HG03558 (cell line): ENCODE data around the gene B4GALNT2.
"Not testable (repeated sequence)": the region's sequence is repeated elsewhere in the genome, so short reads cannot be mapped to it uniquely, and the experiment has no call there.

ENCODE experiments used
- ATAC-seq: cut with Tn5 transposase; IDR thresholded peaks from one replicate; pipeline ENCODE4 v1.9.1; 2021; ENCODE audit warnings: moderate number of reproducible peaks; ENCODE audit not compliant: unreplicated experiment; ENCODE audit errors: extremely low read depth

B4GALNT2 gene

DNA sequence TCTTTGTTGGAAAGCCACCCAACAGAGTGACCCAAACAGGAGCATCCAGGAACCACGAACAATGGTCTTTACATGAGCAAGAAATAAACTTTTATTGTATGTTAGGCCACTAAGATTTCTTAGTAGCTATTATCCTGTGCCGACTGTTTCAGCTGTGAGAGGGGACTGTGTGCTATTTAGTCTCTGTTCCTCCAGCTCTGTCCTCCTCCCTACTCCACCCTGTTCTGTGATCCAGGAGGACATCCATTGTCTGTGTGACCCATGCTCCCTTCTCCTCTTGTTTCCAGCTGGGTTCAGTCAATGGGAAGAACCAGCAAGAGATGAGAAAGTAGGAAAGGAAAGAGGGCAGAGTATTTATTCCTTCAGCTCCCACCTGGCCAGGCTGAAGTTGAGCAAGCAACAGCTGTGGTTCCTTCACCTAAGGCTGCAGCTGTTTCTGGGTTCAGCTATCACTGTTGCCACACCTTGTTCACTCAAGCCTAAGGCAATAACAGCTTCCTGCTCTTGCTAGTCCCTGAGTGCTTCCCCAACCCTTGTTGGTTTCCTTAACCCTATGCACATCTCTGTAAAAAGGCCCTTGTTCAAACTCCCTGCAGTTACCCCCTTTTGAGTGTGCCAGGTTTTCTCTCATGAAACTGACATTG lies 14.9 kb upstream of the B4GALNT2 start:
- ATAC-seq: no peak

DNA sequence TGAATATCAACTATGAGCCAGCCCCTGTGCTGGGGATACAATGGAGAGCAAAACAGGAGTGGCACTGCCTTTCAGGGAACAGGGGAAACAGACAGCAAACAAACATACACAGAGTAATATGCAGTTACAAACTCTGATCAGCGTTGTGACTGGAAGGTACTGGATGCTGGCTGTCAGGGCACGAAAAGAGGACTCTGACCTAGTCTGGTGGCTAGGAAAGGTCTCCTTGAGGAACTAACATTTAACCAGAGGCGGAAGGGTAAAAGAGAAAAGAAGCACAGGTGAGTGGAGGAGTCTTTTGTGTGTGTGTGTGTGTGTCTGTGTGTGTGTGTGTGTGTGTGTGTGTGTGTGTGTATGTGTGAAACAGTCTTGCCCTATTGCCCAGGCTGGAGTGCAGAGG lies 12.4 kb upstream of the B4GALNT2 start:
- ATAC-seq: no peak

DNA sequence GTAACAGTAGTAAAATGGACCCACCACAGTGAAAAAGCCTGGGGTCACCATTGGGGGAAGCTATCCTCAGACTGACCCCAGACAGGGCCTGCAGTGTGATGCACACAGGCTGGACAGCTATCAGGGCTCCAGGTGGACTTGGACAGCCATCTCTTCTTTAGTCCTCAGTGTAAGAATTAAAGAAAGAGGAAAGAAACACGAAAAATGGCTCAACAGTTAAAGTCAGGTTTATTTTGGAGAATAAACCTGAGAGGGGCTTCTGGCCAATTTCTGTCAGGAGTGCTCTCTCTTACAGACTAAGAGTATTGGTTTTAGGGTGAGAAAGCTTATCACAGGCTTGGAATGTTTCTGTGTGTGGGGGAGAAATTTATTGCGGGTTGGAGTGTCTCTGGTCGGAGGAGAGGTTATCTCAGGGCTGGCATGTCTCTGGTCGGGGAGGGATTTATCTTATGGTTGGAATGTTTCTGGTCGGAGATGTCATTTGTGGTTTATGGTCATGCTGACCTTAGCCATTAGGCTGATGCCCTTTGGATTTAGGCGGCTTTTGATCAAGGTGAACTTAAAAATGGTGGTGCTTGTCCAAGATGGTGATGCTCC lies 10.8 kb upstream of the B4GALNT2 start:
- ATAC-seq: no peak

DNA sequence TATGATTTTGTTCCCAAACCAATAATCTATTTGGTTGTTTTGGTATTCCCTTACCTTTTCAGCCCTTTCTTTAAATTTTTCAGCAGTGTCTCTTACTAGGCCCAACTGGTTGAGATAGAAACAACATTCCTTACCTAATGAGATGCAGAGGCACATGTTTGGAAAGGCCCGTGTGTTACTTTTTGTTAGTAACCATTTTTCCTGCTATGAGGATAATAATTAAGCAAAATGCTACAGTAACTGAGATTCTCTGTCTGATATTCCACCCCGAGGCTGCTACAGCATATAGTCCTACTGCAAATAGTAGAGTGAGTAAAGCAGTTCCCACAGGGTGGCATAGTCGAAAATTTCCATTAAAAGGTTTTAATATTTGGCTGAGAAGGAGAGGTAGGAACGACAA lies 10.0 kb upstream of the B4GALNT2 start:
- no peak for ATAC-seq

DNA sequence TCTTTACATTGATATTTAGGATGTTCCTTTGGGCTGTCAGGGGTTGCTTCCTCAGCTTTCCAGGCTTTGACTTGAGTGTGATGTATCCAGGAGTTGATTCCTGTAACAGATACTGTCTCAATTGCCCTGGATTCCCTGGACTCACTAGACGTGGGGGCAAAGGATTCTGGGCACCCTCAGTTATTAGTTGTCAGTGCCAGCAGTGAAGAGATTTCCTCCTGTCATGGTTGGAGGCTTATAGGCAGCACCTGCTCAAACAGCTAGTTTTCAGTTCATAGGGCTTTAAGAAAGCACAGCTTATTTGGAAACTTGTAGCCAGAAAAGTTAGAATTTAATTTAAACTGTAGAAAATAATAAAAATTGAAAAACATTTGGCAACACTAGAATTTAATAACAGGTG lies 9.5 kb upstream of the B4GALNT2 start:
- no peak for ATAC-seq

DNA sequence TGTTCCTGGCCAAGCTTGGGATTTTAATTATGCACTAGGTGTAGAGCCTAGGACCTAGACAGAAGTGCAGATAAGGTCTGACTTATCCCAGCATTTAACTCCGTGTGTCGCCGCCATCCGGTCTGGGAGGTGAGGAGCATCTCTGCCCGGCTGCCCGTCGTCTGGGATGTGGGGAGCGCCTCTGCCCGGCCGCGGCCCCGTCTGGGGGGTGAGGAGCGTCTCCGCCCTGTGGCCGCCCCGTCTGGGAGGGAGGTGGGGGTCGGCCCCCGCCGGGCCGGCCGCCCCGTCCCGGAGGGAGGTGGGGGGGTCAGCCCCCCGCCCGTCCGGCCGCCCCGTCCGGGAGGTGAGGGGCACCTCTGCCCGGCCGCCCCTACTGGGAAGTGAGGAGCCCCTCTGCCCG lies 7.1 kb upstream of the B4GALNT2 start:
- no peak for ATAC-seq

DNA sequence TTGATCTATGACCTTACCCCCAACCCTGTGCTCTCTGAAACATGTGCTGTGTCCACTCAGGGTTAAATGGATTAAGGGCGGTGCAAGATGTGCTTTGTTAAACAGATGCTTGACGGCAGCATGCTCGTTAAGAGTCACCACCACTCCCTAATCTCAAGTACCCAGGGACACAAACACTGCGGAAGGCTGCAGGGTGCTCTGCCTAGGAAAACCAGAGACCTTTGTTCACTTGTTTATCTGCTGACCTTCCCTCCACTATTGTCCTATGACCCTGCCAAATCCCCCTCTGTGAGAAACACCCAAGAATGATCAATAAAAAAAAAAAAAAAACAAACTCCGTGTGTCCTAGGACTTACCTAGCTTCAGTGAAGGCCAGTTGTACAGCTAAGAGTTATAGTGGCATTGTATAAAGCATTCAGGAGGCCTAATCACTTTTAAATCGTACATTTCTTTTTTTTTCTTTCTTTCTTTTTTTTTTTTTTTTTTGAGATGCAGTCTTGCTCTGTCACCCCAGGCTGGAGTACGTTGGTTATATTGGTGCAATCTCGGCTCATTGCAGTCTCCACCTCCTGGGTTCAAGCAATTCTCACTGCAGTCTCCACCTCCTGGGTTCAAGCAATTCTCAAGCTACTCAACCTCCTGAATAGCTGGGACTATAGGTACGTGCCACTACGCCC lies 6.2 kb upstream of the B4GALNT2 start:
- ATAC-seq: not testable (repeated sequence)

DNA sequence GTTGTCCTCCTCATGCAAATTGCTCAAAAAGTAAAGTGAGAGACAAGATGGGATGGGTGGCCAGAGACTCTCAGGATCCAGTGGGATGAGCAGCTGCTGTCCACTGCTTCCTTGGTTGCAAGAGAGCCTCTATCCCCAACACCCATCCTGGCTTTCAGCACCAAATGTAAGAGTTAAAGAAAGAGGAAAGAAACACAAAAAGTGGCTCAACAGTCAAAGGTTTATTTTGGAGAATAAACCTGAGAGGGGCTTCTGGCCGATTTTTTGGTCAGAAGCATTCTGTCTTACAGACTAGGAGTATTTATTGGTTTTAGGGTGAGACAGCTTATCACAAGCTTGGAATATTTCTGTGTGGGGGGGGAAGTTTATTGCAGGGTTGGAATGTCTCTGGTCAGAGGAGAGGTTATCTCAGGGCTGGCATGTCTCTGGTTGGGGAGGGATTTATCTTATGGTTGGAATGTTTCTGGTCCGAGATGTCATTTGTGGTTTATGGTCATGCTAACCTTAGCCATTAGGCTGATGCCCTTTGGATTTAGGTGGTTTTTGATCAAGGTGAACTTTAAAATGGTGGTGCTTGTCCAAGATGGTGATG lies 3.1 kb upstream of the B4GALNT2 start:
- not testable (repeated sequence) for ATAC-seq

DNA sequence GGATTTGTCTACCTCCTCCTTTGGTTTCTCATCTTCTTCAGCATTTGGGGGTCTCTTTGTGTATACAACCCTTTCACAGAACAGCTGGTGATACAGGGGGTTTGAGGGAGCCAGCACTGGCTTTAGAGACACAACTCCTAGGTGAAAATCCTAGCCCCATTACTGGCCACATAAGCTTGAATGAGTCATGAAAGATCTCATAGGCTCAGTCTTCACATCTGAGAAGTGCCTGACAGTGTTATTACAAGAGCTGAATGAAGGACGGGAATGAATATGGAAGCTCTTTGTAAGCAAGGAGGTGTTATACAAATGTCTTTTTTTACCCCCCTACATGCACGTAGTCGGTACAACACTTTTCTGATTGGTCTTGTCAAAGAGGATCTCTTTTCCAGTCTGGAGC lies 1.7 kb upstream of the B4GALNT2 start:
- no peak for ATAC-seq

DNA sequence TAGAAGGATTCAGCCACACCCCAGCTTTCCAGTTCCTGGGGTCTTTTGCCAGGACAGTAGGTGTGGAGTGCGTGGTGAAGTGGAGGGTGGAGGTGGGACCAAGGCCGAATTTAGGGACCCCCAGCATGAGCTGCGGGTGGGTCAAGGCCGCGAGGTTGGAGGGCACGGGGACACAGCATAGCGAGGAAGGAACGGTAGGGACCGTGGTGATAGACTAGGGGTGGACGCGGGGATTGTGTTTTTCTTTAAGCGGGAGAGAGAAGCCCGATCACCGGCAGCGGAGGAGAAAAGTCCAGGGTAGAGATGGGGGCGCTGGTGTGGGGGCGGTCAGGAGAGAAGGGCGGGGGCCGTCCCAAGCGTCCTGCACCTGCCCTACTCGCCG lies 261 bp upstream of the B4GALNT2 start:
- ATAC-seq: no peak

DNA sequence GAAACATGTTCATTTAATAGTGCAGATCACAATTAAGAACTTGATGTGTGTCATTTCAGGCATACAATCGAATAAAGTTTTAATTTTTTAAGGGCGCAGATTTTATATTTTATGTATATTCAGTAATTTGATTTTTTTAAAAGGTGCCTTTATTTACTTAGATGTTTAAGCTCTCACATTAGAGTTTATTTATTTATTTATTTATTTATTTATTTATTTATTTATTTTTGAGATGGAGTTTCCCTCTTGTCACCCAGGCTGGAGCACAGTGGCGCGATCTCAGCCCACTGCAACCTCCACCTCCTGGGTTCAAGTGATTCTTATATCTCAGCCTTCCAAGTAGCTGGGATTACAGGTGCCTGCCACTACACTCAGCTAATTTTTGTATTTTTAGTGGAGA lies 3.8 kb downstream of the B4GALNT2 start:
- no peak for ATAC-seq

DNA sequence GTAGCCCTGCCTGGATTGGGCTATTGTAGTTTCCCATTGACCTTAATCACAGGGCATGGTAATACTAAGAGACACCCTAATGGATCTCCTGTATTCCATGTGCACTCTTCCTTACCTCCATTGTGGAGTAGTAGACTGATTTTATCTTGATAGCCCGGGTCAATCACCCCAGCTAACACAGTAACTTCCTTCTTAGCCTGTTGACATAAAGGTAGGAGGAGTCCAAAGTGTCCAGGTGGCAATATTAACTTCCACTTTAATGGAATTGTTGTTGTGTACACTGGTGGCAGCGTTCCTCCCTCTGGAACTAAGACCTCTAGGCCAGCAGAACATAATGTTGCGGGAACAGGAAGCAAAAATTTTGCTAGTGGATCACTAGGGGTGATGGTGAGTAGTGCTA lies 13.1 kb downstream of the B4GALNT2 start:
- ATAC-seq: not testable (repeated sequence)

DNA sequence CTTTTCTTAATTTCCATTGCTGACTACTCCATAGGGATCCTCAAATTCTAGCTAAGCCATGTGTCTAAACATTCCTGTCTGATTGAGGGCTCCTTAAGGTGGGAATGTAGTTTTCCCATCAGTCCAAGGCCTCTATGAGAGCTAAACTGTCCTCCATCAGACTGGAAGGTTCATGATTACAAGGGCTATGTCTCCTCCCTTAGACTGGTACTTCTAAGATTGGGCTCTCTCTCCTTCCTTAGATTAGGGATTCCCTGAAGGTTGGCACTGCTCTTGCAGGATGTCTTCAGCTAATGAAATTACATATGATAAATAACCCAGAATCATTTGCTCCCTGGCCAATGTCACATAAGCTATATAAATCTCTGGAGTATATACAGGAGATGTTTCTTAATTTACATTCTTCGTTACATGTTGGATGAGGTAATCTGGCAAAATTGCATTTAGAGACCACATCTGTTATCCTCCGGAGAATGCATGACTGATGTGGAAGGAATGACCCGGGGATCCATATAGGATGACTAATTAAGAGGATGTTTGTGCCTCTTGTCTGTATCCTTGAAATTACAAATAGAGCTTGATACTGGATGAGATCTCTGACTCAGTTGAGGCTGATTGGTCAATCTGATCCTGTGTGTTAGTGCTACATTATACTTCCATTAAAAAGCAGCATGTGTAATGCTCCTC lies 14.2 kb downstream of the B4GALNT2 start:
- ATAC-seq: no peak

DNA sequence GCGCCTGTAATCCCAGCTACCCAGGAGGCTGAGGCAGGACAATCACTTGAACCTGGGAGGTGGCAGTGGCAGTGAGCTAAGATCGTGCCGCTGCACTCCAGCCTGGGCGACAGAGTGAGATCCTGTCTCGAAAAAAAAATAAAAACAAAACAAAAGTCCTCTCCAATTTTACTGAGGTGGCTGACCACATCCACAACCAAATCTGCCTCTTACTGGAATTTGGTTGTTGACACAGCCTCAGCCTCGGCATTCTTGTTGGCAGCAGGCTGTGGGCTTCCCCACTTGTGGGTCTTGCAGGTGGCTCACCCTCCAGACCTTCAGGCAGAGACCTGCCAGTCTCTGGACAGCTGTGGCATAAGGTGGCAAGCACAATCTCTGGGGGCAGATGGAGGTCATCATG lies 15.6 kb downstream of the B4GALNT2 start:
- no peak for ATAC-seq

DNA sequence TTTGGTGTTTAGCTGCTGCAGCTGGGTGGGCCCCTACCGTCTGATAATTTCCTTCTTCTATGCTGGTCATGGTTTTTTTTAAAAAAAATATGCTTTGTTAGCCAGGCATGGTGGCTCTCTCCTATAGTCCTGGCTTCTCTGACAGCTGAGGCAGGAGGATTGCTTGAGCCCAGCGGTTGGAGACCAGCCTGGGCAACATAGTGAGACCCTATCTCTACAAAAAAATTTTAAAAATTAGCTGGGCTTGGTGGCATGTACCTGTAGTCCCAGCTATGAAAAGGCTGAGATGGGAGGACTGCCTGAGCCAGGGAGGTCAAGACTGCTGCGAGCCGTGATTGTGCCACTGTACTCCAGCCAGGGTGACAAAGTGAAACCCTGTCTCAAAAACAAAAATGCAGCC lies 19.4 kb downstream of the B4GALNT2 start:
- ATAC-seq: no peak

DNA sequence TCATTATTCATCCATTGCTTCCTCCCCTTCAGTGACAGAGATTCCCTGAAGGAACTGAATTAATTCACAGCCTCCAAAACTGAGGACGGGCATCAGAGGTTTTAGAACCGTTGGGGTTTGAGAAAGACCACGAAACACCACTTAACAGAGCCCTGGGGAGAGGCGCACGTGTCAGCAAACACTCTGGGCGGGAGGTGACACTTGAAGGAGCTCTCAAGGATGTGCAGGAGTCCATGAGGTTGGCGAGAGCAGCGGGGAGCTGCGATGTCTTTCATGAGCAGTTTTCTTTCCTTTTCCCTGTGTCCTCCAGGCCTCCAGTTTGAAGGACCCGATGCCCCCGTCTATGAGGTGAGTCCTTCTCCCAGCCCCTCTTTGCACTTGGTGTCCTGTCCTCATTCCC lies 23.7 kb downstream of the B4GALNT2 start:
- ATAC-seq: no peak

DNA sequence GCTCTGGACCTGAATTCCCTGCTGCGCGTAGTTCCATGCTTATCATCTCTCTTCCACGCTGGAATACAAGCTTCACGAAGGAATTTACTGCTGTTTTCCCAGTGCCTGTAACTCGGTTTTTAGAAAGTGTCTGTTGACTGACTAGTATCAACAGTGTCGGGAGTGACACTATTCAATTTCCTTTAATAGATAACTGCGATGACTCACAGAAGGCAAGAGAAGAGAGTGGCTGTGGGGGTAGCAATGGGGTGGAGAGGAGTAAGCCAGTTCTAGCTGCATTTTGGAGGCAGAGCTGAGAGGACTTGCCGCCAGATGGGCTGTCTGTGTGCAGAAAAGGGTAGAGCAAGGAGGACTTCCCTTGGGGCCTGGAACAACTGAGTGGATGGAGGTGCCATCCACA lies 25.2 kb downstream of the B4GALNT2 start:
- no peak for ATAC-seq

DNA sequence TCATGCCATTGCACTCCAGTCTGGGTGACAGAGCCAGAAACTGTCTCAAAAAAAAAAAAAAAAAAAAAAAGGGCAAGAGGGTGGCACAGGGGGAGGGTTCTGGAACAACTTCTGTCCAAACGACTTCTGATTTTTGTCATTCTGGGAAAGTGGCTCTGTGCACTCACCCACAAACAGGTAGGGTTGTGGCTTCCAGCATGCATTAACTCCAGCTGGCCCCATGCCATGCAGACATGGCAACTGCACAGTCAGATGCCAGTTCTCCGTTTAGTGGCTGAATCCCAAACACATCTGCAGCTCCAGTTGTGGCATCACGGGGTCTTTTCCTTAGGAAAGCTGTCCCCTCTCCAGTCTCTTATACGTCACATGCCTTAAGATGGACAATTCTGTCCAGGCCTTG lies 30.3 kb downstream of the B4GALNT2 start:
- no peak for ATAC-seq

DNA sequence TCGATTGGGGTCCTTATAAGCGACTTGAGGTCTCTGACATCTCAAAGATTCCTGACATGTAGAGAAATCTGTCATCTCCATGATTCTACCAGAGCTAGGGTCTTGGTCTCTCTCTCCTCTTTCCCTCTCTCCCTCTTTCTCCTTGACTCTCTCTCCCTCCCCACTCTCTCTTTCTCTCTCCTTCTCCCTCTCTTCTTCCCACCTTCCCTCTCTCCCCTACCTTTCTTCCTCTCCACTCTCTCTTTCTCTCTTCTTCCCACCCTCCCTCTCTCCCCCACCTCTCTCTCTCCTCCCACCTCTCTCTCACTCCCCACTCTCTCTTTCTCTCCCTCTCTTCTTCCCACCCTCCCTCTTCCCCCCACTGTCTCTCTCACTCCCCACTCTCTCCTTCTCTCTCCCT lies 32.6 kb downstream of the B4GALNT2 start:
- ATAC-seq: no peak

DNA sequence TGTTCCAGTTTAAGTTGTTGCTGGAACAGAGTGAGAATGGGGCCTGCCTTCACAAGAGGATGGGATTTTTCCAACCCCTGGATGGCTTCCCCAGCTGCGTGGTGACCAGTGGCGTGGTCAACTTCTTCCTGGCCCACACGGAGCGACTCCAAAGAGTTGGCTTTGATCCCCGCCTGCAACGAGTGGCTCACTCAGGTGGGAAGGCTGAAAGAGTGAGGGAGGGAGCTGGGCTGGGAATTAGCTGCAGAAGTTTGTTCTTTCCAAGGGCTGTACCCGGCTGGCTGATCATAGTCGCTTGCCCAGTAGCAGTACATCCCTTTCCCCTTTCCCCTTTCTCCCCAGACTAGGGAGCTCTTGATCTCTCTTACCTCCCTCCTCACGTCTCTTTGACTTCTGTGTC lies 36.1 kb downstream of the B4GALNT2 start:
- ATAC-seq: no peak

DNA sequence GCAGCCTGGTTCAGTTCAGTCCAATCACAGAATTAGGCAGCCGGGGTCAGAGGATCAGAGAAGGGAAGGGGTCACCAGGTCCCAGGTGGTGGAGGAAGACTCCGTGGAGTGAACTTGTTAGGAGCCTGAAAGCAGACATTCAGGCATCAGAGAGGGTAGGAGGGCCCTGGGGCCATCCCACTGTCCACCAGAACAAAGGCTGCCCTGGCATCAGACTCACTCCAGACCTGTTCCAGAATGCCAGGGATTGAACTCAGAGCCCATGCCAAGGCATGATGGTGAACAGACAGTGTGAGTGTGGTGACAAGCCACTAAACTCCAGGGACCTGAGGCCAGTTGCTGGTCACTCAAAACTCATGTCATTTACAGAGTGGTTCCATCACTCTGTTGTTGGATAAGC lies 37.6 kb downstream of the B4GALNT2 start:
- ATAC-seq: no peak
